Esophagus muscularis mucosa (tissue), 4 donors: ENCODE data around the gene NACA.

Experiments used
- CTCF ChIP-seq, 3 experiments: fragments of 200-600 bp in 2 of 3; fragments of 450-650 bp in 1 of 3; sonication (generic) in 2 of 3; IDR thresholded peaks; one replicate each; pipeline ENCODE4 v1.5.1; 2017 to 2019; ENCODE audit warnings: antibody characterized with exemption in 3 of 3, mild to moderate bottlenecking in 2 of 3, moderate library complexity in 1 of 3
- EP300 ChIP-seq: sonication (generic); formaldehyde crosslinking; IDR thresholded peaks from one replicate; pipeline ENCODE4 v1.6.1; 2017; ENCODE audit warnings: antibody characterized with exemption
- POLR2A ChIP-seq: fragments of 450-650 bp; IDR thresholded peaks from one replicate; pipeline ENCODE4 v1.6.1; 2017; ENCODE audit warnings: antibody characterized with exemption, moderate library complexity, mild to moderate bottlenecking, low read depth
- POLR2AphosphoS5 ChIP-seq, 2 donors: sonication (generic); formaldehyde crosslinking; IDR thresholded peaks; one replicate each; pipeline ENCODE4 v1.6.1; 2017; ENCODE audit warnings: antibody characterized with exemption in 2 of 2

GRCh38 chr12:56749359-56749758, 24.3 kb upstream of the NACA start:
- TF ChIP-seq CTCF (IDR thresholded peaks at IDR 0.05) (no peak), POLR2A (no peak), POLR2AphosphoS5 (IDR thresholded peaks at IDR 0.05) (no peak), EP300 (no peak)
